NCI-H748 (cell line): ENCODE results near the gene NXPE1.

Source experiments
- DNase-seq: peaks from one replicate; lab custom pipeline; 2025; ENCODE audit not compliant: unreplicated experiment; lab: John Stamatoyannopoulos, UW

The NXPE1 gene

DNA sequence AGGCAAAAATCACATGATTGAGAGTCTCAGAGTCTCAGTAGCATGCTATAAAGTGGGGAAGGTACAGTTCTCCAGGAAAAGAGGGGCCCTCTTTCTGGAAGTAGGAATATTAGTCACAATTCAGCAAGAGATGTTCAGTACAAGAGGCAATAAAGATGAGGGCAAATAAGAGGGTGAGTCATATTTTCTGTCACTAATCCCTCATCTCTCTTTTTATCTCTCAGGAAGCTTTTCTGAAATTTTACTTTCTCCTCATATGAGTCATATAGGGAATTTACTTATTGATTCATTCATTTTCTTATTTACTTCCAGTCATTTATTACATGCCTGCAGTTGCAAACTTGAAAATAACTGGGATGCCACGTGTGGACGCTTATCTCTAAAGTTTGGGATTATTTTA is 3.4 kb upstream of the NXPE1 start:
- no peak for DNase-seq

DNA sequence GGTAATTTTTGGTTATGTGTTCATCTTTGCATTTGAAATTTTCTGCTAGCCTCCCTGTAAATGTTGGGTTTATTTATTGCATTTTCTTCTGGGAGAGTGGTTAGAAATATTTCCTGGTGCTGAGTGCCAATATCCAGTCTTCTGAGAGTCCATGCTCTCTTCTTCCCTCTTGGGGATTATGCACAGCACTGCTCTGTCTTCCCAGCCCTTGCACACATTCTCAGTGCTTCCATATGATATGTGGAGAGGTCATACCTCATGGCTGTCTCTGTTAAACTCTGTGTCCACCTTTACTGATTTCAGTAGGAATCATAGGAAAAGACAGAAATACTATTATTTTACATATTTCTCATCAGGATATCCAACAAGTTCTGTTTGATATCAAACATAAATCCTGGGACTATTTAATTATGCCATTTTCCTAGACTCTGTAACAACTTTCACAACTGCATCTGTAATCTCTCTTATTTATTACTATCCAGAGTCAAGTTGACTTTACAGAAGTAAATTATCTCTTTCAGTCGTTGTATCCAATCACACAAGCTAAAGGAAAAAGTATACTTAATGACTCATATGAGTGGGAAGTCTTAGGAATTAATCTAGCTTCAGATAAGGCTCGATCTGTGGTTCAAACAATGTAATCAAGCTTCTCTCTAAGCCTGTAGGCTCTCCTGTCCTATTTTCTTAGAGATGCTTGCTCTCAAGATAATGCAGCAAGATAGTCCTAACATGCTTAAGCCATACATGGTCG is 2.7 kb upstream of the NXPE1 start:
- DNase-seq, result no peak

DNA sequence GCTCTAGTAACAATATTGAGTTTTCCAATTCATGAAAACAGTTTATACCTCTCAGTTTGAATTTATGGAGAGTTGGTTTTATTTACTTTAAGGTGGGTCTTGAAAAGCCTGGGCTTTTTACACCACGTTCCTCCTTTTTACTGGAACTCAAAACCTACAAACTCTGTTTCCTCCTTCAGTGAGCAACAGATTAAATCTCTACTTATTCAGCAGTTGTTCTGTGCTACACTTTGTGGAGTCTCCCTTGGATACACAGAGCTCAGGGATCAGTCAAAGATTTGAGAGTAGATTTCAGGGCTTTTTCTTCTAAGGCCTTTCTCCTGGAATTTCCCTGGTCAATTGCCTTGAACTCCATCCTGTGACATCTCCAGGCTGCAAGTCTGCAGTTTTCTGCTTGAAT is 3.5 kb downstream of the NXPE1 start:
- no peak for DNase-seq

DNA sequence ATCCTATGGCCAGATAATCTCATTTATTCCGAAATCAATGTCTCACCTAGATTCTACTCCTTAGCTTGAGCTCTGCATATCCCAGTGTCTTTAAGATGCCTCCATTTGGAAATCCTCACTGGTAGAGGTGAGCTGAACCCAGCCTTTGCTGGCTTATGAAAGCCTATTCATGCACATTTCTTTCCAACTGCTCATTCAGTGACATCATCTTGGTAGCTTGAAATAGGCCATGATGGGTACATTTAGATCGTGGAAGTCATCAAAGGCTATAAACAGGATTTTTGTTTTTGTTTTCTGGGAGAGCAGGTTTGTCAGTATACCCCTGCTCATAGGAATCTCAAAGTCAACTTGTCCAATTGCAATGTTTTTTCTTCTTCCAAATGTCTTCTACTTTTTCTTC is 6.0 kb downstream of the NXPE1 start:
- no peak for DNase-seq

DNA sequence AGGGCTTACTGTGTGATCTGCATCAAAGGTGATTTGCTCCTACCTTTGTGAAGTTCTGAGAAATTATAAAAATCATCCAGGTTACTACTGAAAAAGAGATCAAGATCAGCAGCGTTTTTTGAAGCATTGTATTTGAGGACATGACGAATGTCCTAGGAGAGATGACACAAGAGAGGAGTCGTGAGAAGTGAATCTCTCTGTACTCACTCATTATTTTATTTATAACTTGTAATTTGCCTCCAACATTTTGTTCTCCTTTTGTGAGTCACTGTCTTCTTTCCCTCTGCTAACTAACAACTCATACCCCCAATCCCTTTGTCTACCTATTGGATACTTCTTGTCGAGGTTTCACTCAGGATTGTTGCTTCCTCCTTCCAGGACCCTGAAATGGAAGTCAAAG is 8.6 kb downstream of the NXPE1 start:
- no peak for DNase-seq

DNA sequence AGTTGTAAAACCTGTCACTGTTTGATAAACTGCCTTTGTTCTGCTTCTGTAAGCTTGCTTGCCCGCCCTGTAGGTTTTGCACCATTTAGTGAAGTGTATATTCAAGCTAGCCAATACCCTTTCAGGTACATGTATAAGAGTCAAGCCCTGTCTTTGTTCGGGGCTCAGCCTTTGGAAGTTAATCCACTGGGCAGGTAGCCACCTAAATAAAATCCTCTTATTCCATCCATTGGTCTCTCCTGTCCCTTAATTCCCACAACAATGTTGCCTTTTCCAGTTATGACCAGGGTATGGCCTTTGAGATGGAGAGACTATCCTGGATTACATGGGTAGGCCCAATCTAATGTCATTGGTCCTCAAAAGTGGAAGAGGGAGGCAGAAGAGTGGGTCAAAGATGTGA is 34.0 kb downstream of the NXPE1 start:
- DNase-seq, result no peak

DNA sequence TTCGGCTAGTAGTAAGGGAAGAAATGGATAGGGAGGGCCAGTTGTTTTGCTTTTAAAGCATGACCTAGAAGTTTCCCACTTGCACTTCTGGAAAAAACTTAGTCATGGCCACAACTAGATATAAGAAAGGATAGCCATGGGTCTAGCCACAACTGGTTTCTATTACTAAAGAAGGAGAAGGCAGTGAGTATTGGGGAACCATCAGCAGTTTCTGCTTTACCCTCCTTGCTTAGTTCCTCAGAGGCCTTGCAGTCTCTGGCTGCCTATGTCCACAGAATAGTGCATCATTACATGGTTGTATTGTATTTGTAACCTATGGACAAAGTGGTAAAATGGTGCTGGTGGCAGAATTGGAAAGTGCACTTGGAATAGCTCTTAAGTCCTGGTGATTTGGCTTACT is 35.6 kb downstream of the NXPE1 start:
- DNase-seq, result no peak

DNA sequence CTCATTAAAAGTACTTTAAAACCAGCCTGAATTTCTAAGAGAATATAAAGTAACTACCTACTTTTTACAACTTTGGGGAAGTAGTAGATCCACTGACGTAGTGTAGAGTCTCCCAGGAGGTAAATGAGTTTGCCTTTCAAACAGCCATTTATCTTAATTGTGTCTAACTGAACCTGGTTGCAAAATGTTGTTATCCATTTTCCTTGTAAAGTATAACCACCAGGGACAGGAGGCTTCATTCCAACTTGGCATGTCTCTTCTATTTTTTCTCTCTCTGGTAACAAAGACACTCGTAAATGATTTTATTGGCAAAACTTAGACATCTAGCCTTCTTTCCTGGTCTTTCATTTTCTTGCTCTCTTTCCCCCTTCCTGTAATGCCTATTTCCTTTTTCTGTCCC is 36.9 kb downstream of the NXPE1 start:
- no peak for DNase-seq

DNA sequence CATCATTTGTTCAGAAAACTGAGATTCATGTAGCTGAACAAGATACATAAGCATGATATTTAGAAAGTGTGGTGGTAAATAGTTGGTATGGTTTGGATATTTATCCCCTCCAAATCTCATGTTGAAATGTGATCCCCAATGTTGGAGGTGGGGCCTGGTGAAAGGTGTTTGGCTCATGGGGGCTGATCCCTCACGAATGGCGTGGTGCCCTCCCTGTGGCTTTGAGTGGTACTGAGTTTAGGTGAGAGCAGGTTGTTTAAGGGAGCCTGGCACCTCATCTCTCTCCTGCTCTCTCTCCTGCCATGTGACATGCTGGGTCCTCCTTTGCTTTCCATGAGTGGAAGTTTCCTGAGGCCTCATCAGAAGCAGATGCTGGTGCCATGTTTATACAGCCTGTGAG is 48.1 kb downstream of the NXPE1 start:
- DNase-seq, result no peak

DNA sequence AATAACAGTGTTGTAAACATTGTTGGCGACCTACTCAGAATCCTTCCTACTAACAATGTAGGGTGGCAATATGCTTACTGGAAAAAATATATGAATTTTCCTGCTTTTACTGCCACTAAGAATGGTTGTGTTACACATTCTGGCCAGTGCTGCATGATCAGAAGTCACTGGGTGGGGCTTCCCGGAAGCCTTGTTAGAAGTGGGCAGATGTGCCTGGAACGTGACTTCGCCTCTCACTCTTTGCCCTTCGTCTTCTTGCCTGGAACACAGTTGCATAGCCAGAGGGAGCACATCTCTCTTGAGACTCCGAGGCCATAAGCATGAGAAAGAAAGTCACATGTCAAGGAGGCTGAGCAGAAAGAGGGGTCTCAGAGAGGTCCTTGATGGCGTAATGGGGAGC is 48.6 kb downstream of the NXPE1 start:
- no peak for DNase-seq

DNA sequence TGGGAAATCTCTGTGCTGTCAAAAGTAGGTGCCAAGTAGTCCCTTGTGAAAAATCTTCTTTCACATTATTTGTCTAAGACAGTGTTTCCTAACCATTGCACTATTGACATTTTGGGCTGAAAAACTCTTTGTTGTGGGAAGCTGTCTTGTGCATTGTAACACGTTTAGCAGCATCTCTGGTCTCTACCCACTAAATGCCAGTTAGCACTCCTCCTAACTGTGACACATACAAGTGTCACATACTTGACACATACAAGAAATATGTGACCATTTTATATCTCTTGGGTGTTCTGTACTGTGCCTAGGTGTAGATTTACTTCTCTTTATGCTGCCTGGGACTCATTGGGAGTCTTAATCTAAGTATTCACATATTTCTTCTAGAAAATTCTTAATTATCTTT is 57.8 kb downstream of the NXPE1 start:
- no peak for DNase-seq

DNA sequence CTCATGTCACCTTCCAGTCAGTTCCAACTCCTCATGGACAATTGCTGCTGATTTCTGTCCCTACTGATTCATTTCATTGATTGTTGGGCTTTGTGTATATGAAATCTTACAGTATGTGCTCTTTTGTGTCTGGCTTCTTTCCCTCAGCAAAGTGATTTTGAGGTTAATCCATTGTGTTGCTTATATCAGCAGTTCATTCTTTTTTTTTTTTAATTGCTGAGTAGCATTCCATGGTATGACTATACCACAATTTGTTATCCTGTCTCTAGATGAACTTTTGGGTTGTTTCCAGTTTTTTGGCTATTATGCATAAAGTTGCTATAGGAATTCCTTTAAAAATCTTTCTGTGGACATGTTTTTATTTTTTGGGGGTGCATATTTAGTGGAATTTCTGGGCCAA is 59.9 kb downstream of the NXPE1 start:
- no peak for DNase-seq

DNA sequence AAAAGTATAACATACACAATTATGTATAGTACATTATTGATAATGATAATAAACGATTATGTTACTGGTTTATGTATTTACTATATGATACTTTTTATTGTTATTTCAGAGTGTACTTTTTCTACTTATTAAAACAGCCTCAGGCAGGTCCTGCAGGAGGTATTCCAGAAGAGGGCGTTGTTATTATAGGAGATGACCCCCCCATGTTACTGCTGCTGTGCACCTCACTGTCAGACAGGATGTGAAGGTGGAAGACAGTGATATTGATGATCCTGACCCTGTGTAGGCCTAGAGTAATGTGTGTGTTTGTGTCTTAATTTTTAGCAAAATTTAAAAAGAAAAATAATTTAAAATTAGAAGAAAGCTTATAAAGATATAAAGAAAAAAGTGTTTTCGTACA is 62.8 kb downstream of the NXPE1 start:
- DNase-seq, result no peak

DNA sequence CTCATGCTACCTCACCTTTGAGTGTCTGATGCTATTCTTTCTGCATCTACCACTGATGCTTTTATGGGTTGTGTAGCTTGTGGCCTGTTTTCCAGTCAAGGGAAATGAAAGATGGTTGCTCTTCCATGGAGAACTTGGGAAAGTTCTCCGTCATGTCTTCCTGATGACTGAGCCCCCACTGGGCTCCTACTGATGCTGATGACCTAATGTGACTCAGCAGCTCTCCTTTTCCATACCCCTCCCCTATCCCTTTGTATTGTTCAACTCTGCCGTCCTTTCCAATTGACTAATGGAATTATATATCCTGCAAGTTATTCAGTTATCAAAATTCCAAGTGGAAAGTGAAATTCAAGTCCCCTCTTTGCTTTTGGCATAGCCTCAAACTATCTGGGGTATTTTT is 75.8 kb downstream of the NXPE1 start:
- no peak for DNase-seq

DNA sequence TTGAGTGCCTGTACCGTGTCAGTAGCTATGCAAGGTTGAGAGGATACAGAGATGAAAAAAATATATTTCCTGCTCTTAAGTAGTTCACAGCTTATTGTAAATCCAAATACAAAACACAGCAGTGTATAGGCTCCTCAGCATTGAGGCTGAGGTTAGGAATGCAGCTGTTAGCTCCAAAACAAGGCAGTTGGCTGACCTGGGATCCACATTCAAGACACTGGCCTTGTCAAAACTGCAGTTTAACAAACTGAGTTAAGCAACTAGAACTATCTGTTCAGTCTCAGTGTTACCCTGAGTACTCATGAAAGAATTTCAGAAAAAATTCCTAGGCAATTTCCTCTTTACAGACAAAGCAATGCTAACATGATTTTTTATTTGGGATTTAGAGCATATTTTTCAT is 77.6 kb downstream of the NXPE1 start:
- DNase-seq, result no peak

DNA sequence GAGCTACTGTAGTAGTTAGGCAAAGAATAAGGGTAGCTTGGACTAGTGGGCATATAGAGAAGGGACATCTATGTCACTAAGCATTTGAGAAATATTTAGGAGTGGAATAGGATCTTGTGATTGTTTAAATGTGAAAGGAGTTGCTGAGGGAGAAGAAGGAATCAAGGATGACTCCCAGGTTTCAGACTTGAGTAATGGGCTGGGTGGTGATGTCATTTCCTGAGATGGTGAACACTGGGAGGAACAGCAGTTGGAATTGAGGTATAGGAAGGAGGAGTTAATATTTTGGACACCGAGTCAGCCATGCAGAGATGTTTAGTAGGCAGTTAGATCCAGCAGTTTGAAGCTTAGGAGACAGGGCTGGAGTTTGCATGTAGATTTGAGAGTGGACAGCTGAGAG is 80.3 kb downstream of the NXPE1 start:
- no peak for DNase-seq

DNA sequence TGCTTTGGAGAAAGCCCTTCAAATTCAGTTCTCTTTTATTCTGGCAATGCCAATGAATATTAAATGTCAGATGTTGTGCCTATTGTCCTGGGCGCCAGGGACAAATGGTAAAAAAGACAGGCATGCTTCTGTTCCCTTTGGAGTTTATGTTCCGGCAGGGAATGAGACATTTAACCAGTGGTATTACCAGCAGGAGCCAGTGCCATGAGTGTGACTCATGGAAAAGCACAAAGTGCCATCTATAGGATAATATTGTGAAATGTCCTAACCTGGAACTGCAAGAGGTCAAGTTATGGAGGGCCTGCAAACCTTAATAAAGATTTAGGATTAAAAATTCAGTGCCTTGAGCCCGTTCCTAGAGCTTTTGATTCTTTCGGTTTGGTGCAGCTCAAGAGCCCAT is 80.9 kb downstream of the NXPE1 start:
- no peak for DNase-seq

DNA sequence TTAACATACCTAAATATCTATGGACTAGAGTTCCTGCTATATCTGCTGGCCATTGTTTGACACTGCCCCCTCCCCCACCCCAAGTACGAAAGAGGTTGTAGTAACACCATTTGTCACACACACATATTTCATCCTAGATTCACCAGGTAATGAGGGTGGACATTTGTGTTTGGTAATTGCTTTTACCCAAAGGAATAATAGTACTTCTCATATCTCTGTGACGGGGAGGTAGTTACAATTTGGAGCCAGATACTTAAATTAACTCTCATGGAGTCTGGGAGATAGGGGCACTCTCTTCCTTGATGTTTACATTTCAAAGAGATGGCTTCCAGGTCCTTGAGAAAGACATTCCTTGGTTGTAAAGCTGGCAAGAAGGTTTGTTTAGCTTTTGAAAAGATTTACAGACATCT is 81.7 kb downstream of the NXPE1 start:
- DNase-seq, result no peak

DNA sequence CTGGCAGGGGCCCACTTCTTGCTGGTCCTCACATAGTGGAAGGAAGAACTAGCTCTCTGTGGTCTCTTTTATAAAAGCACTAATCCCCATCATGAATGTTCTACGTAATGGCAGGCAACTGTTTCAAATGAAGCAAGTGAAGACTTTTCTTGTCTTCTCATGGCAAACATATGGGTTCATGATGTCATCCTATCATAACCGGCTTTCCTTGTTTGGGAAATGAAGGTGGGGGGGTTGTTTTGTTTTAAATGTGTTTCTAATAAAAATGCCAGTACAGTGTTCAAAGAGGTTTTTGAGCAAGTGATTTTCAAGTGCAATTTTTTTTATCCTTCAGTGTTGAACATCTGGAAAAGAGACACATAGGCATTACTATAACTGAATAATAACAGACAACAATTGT is 87.0 kb downstream of the NXPE1 start:
- no peak for DNase-seq
